Inflammatory macrophage treated with lipopolysaccharide for 4 hours (primary cell): Measurements from ENCODE around the gene DUSP11.

Source experiments
- DNase-seq: peaks from one replicate; pipeline ENCODE4 v3.0.0-alpha.2; 2020

DUSP11 gene

GRCh38 chr2:73716543-73717250 lies 63.2 kb downstream of the DUSP11 start:
- DNase-seq: peak; percentile 80

GRCh38 chr2:73714091-73714490 lies 65.8 kb downstream of the DUSP11 start:
- no peak for DNase-seq
